GM18951 (cell line): Measurements from ENCODE around the gene SLC12A7.
"Not testable (repeated sequence)": the region's sequence is repeated elsewhere in the genome, so short reads cannot be mapped to it uniquely, and the experiment has no call there.

Experiments
- POLR2A ChIP-seq: IDR thresholded peaks from 4 replicates; pipeline ENCODE4 v1.6.1; 2011; ENCODE audit warnings: mild to moderate bottlenecking; ENCODE audit not compliant: insufficient read length, insufficient read depth; ENCODE audit errors: extremely low read depth
- in situ Hi-C: fragments of 300-500 bp; cut with MboI; formaldehyde crosslinking; loops from one replicate; pipeline ENCODE4 v1.12.0; 2022; ENCODE audit warnings: low sequenced_read_pairs, mixed read lengths, inconsistent platforms; ENCODE audit not compliant: unreplicated experiment

SLC12A7 gene

DNA sequence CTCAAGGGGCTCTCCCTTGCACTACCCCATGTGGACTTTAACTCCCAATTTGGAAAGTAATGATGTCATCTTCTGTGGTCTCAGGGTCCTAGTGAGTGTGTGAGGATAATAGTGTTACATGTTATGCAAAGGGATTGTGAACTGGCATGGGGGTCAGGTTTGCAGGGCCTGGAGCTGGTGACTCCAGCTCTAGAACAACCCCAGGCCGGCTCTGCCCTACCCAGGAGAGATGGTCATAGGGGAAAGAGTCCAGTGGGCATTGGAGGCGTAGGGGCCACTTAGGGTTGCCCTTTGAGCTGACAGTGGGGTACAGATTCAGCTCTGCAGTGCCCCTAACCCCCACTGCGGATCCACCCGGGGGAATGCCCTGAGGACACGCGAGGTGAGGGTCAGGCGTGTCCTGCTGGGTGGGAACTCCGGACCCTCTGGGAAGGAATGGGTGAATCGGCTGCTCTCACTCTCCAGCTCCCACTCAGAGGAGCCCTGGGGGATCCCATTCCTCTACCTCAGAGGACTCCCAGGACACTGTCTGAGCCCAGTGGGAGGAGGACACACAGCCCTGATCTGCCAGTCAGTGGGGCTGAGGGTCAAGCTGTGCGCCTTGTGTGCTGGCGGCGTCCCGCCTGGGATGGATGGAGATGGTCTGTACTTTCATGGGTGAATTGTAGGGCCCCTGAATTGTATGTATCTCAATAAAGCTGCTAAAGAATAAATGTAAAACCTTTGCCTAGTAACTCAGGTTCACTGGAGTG lies 105.8 kb downstream of the SLC12A7 start:
- TF ChIP-seq POLR2A: no peak
- in situ Hi-C loops: no loop called here

DNA sequence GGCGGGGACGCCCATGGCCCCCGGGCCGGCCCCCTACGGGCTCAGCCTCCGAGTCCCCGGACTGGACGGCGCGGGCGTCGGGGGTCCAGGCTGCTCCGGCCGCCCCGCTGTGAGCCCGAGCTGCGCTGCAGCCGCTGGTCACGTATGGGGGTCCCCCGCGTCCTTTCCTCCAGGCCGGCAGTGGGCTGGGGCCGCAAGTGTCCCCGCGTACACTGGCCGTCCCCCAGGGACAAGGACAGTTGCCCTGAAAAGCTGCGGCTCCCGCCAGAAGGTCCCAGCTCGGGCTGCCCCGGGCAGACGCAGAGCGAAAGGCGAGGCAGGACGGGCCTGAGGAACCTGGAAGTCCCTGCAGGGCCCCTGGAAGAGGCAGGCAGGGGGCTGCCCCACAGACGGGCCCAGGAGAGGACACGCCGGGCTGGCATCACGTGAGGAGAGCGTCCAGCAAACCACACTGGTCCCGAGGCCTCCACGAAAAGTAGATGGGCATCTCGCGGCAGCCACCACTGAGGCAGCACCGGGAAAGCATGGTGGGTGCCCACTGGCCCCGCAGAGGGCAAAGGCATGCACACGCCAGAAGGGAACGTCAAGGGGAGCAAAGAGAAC lies 106.5 kb downstream of the SLC12A7 start:
- in situ Hi-C loops: no loop called here
- TF ChIP-seq POLR2A: no peak

DNA sequence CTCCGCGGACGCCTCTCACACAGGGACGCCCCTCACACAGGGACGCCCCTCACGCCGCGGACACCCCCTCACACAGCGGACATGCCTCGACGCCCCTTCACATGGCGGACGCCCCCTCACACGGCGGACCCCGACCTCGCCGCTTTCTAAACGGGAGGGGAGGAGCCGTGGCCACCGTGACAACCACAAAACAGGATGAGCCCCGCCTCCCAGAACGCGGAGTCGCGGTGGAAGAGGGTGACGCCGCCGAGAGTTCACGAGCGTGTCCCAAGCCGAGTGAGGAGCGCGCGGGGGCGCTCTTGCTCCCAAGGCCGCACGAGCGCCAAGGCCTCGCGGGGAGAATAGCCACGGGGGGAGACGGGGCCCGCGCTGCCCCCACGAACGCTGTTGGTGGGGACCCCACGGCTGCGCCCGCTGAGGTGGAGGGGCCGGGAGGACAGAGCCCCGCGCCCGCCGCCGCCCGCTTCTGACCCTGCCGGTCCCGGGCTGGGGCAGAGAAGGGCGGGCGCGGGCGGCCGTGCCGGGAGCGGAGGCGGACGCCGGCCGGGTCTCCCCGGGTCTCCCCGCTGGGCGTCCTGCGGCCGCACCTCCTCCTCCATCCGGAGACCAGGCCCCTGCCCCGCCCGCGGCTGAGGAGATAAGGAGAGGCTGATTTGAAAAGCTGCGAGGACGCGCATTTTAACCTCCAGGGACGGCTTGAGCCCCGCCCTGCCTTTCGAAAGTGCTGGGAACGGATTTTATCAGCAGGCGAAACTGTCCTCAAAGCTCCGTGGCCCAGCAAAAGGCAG lies 107.2 kb downstream of the SLC12A7 start:
- in situ Hi-C loops: no loop called here
- no peak for TF ChIP-seq POLR2A

DNA sequence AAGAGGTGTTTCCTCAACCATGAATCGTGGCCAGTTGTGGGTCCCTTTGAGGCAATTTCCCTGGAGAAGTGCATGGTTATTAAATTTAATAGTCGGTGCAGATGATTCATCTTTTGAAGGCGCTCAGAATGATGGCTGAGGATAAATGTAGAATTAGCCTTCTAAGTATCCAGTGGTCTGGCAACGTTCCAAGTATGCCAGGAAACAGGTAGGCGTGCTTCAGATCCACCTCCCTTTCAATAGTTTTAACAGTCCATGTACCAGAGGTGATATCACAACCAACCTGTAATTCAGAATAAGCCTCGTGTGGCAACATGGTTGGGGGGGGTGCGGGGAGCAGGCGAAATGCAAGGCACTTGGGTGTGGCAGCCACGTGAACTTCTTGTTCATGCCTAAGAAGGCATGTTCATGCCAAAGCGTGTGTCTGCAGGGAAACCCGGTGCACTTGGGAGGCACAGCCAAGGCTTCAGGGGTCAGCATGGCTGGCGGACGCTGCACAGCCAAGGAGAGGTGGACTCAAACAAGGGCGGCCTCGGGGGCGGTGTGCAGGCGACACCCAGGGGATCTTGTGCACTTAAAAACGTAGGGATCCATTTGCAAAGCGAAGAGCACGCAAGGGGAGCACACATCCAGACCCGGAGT lies 108.4 kb downstream of the SLC12A7 start:
- in situ Hi-C loops: no loop called here
- no peak for TF ChIP-seq POLR2A

DNA sequence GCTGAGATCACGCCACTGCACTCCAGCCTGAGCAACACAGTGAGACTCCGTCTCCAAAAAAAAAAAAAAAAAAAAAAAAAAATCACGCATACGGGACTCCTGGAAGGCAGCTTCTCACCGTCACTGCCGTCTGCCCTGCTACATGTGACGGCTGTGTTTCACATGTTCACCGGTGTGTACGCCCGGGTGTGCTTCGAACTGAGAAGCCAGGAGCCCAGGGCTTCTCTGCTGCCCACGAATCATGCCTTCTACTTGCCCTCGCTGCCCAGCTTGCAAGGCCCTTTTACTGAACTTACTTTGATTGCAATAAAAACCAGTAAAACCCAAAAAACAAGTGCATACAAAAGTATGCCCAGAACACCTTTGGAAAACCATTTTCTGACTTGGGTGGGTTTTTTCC lies 109.0 kb downstream of the SLC12A7 start:
- TF ChIP-seq POLR2A: no peak
- in situ Hi-C loops: no loop called here

DNA sequence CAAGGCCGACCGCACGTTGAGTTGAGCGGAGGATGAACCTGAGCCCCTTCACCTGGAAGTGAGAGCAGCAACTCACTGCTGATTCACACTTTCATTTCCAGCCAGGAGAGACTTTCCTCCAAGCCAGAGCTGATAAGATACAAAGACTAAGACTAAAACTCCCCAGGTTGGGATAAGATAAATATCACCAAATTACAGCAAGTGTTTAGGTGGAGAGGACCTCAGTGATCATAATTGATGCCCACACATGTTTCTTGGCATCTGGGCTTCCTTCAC lies 109.7 kb downstream of the SLC12A7 start:
- in situ Hi-C loops: no loop called here
- no peak for TF ChIP-seq POLR2A

DNA sequence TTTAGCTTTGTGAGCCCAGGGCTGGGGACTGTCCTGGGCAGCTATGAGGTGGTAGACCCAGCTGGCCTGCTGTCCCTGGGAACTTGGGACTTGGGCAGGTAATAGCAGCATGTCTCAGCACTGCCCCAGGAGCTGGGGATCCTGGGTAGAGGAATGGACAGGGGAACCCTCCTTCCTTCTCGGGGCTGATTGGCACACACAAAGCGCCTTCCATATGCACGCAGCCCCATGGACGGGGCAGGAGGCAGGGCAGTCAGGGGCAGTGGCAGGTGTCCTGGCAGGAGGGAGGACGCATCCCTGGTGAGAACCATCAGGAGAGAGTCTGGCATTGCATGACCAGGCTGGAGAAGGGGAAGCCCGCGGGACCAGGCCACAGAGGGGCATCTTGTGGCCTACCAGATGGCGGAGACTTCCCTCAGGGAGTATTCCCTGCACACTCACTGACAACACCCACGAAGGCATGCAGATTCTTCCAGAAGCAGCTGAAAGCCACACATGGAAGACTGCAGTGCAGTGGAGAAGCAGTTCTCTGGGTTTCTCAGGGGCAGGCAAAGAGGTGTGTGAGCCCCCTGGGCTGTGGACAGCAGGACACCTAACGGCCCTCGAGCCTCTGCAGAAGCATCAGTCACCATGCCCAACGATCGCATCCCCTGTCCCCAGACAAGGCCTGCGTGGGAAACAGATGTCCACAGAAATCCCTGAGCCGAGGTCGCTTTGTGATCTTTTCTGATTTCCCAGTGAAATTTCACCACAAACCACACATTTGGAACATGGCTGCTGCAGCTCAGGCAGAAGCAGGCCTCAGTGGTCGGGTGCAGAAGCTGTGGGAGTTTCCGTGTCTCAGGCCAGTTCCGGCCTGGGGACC lies 110.2 kb downstream of the SLC12A7 start:
- no peak for TF ChIP-seq POLR2A
- in situ Hi-C loops: no loop called here

DNA sequence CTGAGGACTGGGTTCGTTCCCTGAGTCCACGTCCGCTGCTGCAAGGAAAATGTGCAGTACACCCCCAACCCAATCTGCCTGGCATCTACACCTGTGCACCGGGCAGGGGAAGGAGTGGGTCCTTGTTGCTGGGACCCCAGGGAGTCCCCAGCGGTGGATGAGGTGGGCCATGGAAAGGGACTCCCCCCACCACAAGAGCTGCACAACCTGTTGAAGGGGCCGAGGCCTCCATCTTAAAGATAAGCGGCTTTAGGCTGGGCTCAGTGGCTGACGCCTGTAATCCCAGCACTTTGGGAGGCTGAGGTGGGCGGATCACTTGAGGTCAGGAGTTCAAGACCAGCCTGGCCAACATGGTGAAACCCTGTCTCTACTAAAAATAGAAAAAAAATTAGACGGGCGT lies 111.0 kb downstream of the SLC12A7 start:
- in situ Hi-C loops: not testable (repeated sequence)
